NT2/D1 (cell line): ENCODE results near the gene YIPF4.
"Not testable (repeated sequence)": the region's sequence is repeated elsewhere in the genome, so short reads cannot be mapped to it uniquely, and the experiment has no call there.

Source experiments
- DNase-seq: peaks from one replicate; pipeline ENCODE4 v3.0.0-alpha.2; 2011; ENCODE audit warnings: low read depth, low spot score
- H3K27me3 ChIP-seq: 2 replicates; pipeline ENCODE4 v1.6.0; 2011; ENCODE audit warnings: mild to moderate bottlenecking; ENCODE audit not compliant: insufficient read length, insufficient read depth
- H3K36me3 ChIP-seq: 2 replicates; pipeline ENCODE4 v1.6.1; 2011; ENCODE audit warnings: mild to moderate bottlenecking, low read length, mixed read lengths; ENCODE audit not compliant: insufficient read depth, insufficient read length
- H3K4me1 ChIP-seq: 2 replicates; pipeline ENCODE4 v1.5.1; 2011; ENCODE audit not compliant: insufficient read depth, insufficient read length
- H3K4me3 ChIP-seq: 2 replicates; pipeline ENCODE4 v1.5.1; 2011; ENCODE audit warnings: low read depth; ENCODE audit not compliant: insufficient read length
- H3K9ac ChIP-seq: 2 replicates; pipeline ENCODE4 v1.6.0; 2011; ENCODE audit warnings: low read depth; ENCODE audit not compliant: insufficient read length
- H3K9me3 ChIP-seq: 2 replicates; pipeline ENCODE4 v1.5.1; 2011; ENCODE audit warnings: mild to moderate bottlenecking, low read length; ENCODE audit not compliant: insufficient read depth
- SUZ12 ChIP-seq: IDR thresholded peaks from 2 replicates; pipeline ENCODE4 v1.6.1; 2011; ENCODE audit not compliant: insufficient read length, insufficient read depth; ENCODE audit errors: extremely low read depth
- YY1 ChIP-seq: IDR thresholded peaks from 2 replicates; pipeline ENCODE4 v1.6.1; 2011; ENCODE audit not compliant: insufficient read length, insufficient read depth
- ZNF274 ChIP-seq: IDR thresholded peaks from 2 replicates; pipeline ENCODE4 v1.6.1; 2011; ENCODE audit warnings: mild to moderate bottlenecking, low read depth, low read length

YIPF4 gene

GRCh38 chr2:32289165-32289999, 11.7 kb downstream of the YIPF4 start:
- DNase-seq = no peak
- Histone ChIP-seq H3K4me1 (no peaks in the 10 kb centered on the region), H3K27me3 (no peaks in the 10 kb centered on the region), H3K36me3 (peaks cover 3% of the 10 kb centered on the region), H3K9ac (no peak overlapping the region), H3K9me3 (peaks cover 7% of the 10 kb centered on the region; the same call in 1 of the 2 replicates), H3K4me3 (no peak overlapping the region)
- no peak for TF ChIP-seq ZNF274
- TF ChIP-seq SUZ12 = no peak
- no peak for TF ChIP-seq YY1

- Histone ChIP-seq H3K9ac (no peak overlapping the region), H3K9me3 (peaks cover 7% of the 10 kb centered on the region; the same call in 1 of the 2 replicates), H3K27me3 (no peaks in the 10 kb centered on the region), H3K4me3 (no peak overlapping the region), H3K36me3 (peaks cover 3% of the 10 kb centered on the region), H3K4me1 (no peaks in the 10 kb centered on the region)
- TF ChIP-seq YY1 = no peak
- no peak for TF ChIP-seq SUZ12
- TF ChIP-seq ZNF274 = no peak
- DNase-seq = no peak
Measured at GRCh38 chr2:32290000-32290339, 12.3 kb downstream of the YIPF4 start.

GRCh38 chr2:32291746-32292145, 14.0 kb downstream of the YIPF4 start:
- TF ChIP-seq SUZ12 = no peak
- no peak for TF ChIP-seq ZNF274
- no peak for TF ChIP-seq YY1

GRCh38 chr2:32293493-32293892, 15.8 kb downstream of the YIPF4 start:
- not testable (repeated sequence) for H3K4me3 ChIP-seq, H3K36me3 ChIP-seq, H3K9me3 ChIP-seq, DNase-seq, H3K4me1 ChIP-seq, H3K9ac ChIP-seq, H3K27me3 ChIP-seq

More at GRCh38 chr2:32291746-32292145, 14.0 kb downstream of the YIPF4 start:
- H3K9me3 ChIP-seq = peaks cover 7% of the 10 kb centered on the region; the same call in 1 of the 2 replicates
- no peak overlapping the region for H3K9ac ChIP-seq
- H3K27me3 ChIP-seq = no peaks in the 10 kb centered on the region
- H3K4me1 ChIP-seq = no peaks in the 10 kb centered on the region
- no peak overlapping the region for H3K4me3 ChIP-seq
- no peak for DNase-seq
- peaks cover 8% of the 10 kb centered on the region for H3K36me3 ChIP-seq

GRCh38 chr2:32293966-32294562, 16.4 kb downstream of the YIPF4 start:
- H3K36me3 ChIP-seq, DNase-seq, H3K9me3 ChIP-seq, H3K9ac ChIP-seq, H3K4me1 ChIP-seq, H3K27me3 ChIP-seq, H3K4me3 ChIP-seq: not testable (repeated sequence)

- TF ChIP-seq SUZ12 (no peak), ZNF274 (no peak), YY1 (no peak)
- H3K4me1 ChIP-seq = no peaks in the 10 kb centered on the region
- DNase-seq = no peak
- H3K36me3 ChIP-seq = peaks cover 3% of the 10 kb centered on the region
- no peaks in the 10 kb centered on the region for H3K27me3 ChIP-seq
- H3K9me3 ChIP-seq = no peaks in the 10 kb centered on the region
- no peak overlapping the region for H3K9ac ChIP-seq
- no peak overlapping the region for H3K4me3 ChIP-seq
Measured at GRCh38 chr2:32310577-32310976, 32.9 kb downstream of the YIPF4 start.

DNA sequence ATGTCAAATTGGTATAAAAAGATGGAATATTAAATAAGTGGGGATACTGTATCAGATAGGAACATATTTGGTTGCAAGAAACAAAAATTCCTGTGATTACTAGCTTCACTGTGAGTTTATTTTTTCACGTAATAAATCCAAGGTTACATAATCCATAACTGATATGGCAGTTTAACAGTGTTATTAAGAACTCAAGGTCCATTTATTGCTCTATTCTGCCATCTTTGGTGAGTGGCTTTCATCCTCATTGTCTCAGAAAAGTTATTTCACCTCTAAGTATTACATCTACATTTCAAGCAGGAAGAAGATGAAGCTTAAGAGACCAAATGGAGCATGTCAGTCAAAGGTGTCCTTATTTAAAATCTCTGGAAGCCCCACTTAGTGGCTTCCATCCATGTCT, 37.2 kb downstream of the YIPF4 start:
- Histone ChIP-seq H3K9ac (no peak overlapping the region), H3K9me3 (no peaks in the 10 kb centered on the region), H3K27me3 (no peaks in the 10 kb centered on the region), H3K4me3 (no peak overlapping the region), H3K4me1 (no peaks in the 10 kb centered on the region), H3K36me3 (no peaks in the 10 kb centered on the region)
- no peak for DNase-seq
- TF ChIP-seq YY1 (no peak), SUZ12 (no peak), ZNF274 (no peak)

DNA sequence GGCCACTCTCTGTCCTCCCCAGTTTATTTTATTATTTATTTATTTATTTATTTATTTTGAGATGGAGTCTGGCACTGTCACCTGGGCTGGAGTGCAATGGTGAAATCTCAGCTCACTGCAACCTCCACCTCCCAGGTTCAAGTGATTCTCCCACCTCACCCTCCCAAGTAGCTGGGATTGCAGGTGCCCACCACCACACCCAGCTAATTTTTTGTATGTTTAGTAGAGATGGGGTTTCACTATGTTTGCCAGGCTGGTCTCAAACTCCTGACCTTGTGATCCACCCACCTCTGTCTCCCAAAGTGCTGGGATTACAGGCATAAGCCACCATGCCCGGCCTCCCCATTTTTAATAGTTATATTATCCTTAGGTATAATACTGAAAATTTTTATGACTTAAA, 51.0 kb downstream of the YIPF4 start:
- H3K36me3 ChIP-seq, DNase-seq, H3K27me3 ChIP-seq, H3K9ac ChIP-seq, H3K4me3 ChIP-seq, H3K9me3 ChIP-seq, H3K4me1 ChIP-seq: not testable (repeated sequence)

DNA sequence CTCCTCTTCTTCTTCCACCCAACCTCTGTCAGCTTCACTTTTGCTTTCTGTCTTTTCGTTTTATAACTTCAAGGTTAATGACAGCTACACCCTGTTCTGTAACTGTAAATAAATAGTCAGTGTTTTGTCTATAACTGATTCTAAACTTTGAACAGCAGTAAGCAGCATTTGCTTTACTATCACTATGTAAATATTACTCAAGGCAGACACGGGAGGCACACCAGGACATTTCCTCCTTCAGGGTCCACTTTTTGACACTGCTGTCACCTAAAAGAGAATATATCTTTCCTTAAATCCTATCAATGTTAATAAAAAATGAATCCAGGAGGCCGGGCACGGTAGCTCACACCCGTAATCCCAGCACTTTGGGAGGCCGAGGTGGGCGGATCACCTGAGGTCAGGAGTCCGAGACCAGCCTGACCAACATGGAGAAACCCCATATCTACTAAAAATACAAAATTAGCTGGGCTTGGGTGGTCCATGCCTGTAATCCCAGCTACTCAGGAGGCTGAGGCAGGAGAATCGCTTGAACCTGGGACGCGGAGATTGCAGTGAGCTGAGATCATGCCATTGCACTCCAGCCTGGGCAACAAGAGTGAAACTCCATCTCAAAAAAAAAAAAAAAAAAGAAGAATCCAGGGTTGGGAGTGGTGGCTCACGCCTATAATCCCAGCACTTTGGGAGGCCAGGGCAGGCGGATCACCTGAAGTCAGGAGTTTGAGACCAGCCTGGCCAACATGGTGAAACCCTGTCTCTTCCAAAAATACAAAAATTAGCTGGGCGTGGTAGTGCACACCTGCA, 51.7 kb downstream of the YIPF4 start:
- not testable (repeated sequence) for H3K36me3 ChIP-seq, H3K27me3 ChIP-seq, H3K9me3 ChIP-seq, H3K4me1 ChIP-seq, H3K4me3 ChIP-seq, H3K9ac ChIP-seq, DNase-seq
